ENCODE measurements around the gene EXOC6B.

EXOC6B gene

DNA sequence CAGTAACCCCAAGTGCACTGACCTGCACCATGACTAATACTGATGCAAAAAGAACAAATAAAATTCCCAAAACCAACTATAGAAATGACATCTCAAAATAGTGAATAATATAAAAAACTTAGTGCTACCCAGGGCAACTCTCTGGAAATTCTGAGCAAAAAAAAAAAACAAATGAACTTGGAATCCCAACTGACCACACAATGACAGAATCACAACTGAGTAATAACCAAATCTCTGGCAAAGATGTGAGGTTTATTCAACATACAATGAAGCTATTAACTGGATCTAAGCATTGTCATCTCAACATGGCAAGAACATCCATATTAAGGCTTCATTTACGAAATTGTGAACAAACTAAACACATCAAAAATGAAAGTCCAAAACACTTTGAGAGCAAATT, 22.7 kb downstream of the EXOC6B start:
- TF ChIP-seq TEAD4 (IDR thresholded peaks at IDR 0.05) (no peak), CEBPB (IDR thresholded peaks at IDR 0.05) (no peak), TAF1 (IDR thresholded peaks at IDR 0.05; ENCODE audit: low read depth) (no peak), ZBTB7A (IDR thresholded peaks at IDR 0.05; ENCODE audit: low read depth) (no peak), TCF12 (IDR thresholded peaks at IDR 0.05; ENCODE audit: low read depth) (no peak), RAD21 (IDR thresholded peaks at IDR 0.05; ENCODE audit: low read depth) (no peak), CREB1 (IDR thresholded peaks at IDR 0.05; ENCODE audit: low read depth) (no peak), YY1 (IDR thresholded peaks at IDR 0.05; ENCODE audit: low read depth) (no peak)
- TF ChIP-seq, protein P1, sequence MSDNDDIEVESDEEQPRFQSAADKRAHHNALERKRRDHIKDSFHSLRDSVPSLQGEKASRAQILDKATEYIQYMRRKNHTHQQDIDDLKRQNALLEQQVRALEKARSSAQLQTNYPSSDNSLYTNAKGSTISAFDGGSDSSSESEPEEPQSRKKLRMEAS (IDR thresholded peaks at IDR 0.05) = no peak
- TF ChIP-seq, protein P2, sequence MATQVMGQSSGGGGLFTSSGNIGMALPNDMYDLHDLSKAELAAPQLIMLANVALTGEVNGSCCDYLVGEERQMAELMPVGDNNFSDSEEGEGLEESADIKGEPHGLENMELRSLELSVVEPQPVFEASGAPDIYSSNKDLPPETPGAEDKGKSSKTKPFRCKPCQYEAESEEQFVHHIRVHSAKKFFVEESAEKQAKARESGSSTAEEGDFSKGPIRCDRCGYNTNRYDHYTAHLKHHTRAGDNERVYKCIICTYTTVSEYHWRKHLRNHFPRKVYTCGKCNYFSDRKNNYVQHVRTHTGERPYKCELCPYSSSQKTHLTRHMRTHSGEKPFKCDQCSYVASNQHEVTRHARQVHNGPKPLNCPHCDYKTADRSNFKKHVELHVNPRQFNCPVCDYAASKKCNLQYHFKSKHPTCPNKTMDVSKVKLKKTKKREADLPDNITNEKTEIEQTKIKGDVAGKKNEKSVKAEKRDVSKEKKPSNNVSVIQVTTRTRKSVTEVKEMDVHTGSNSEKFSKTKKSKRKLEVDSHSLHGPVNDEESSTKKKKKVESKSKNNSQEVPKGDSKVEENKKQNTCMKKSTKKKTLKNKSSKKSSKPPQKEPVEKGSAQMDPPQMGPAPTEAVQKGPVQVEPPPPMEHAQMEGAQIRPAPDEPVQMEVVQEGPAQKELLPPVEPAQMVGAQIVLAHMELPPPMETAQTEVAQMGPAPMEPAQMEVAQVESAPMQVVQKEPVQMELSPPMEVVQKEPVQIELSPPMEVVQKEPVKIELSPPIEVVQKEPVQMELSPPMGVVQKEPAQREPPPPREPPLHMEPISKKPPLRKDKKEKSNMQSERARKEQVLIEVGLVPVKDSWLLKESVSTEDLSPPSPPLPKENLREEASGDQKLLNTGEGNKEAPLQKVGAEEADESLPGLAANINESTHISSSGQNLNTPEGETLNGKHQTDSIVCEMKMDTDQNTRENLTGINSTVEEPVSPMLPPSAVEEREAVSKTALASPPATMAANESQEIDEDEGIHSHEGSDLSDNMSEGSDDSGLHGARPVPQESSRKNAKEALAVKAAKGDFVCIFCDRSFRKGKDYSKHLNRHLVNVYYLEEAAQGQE (IDR thresholded peaks at IDR 0.05; ENCODE audit: low read depth) = no peak

DNA sequence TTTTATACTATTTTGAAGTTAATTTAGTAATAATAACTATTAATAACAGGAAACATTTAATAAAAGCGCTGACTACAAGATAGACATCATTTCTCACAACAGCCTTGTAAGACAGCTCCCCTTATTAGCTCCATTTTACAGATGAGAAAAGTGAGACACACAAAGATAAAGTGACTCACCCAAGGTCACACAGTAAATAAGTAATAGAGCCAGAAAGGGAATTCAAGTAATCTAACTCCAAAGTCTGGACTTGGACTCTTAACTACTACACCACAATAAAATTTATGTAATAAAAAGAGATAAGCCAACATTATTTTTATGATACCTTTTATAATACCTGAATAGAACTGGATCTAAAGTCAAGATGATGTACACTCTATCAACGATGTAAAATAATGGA, 25.3 kb downstream of the EXOC6B start:
- TF ChIP-seq FOXM1 (IDR thresholded peaks at IDR 0.05; ENCODE audit: borderline replicate concordance, low read depth) (no peak), CREB1 (IDR thresholded peaks at IDR 0.05; ENCODE audit: low read depth) (no peak), YY1 (IDR thresholded peaks at IDR 0.05; ENCODE audit: low read depth) (no peak), TCF12 (IDR thresholded peaks at IDR 0.05; ENCODE audit: low read depth) (no peak)

DNA sequence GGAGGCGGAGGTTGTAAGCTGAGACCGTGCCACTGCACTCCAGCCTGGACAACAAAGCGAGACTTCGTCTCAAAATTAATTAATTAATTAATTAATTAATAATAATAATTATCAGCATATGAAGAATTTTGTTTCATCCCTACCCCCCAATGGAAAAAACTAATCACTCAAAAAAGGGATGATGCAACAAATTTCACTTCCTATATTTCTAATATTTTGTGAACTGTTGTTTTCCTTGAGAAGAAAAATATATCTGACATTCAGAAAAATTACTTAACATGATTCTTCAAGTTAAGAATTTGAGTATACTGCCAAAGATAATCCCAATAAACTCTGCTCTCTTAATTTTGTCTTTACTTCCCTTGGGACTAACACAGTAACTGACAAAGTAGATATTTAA, 28.1 kb downstream of the EXOC6B start:
- TF ChIP-seq TEAD4 (IDR thresholded peaks at IDR 0.05) = no peak

DNA sequence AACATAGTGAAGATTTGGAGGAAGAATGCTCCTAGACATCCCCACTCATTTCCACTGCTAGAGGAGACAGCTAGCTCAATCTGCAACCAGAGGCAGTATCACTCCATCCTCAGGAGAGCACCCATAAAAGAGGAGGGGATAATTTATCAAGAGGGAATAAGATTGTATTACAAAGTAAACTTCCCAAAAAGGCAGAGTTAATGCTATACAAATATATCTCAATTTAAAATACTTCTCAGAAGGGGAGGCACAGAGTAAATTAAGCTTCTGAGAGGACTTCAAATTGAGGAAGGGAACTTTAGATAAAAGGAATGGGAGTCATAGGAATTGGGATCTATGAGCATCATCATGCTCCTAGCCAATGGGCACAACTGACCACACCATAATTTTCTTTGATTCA, 29.1 kb downstream of the EXOC6B start:
- TF ChIP-seq TCF12 (IDR thresholded peaks at IDR 0.05; ENCODE audit: low read depth) = no peak
- TF ChIP-seq YY1 (IDR thresholded peaks at IDR 0.05; ENCODE audit: low read depth) = no peak
- no peak for TF ChIP-seq RAD21 (IDR thresholded peaks at IDR 0.05; ENCODE audit: low read depth)
- TF ChIP-seq, protein P1 (IDR thresholded peaks at IDR 0.05) = no peak
- TF ChIP-seq FOXM1 (IDR thresholded peaks at IDR 0.05; ENCODE audit: borderline replicate concordance, low read depth) = no peak
- no peak for TF ChIP-seq CREB1 (IDR thresholded peaks at IDR 0.05; ENCODE audit: low read depth)
- no peak for TF ChIP-seq TEAD4 (IDR thresholded peaks at IDR 0.05)
- TF ChIP-seq ZBTB7A (IDR thresholded peaks at IDR 0.05; ENCODE audit: low read depth) = no peak
- TF ChIP-seq EP300 (IDR thresholded peaks at IDR 0.05; ENCODE audit: borderline replicate concordance) = no peak
- TF ChIP-seq CEBPB (IDR thresholded peaks at IDR 0.05) = no peak
- TF ChIP-seq TAF1 (IDR thresholded peaks at IDR 0.05; ENCODE audit: low read depth) = no peak
- TF ChIP-seq NFIC (IDR thresholded peaks at IDR 0.05) = no peak

DNA sequence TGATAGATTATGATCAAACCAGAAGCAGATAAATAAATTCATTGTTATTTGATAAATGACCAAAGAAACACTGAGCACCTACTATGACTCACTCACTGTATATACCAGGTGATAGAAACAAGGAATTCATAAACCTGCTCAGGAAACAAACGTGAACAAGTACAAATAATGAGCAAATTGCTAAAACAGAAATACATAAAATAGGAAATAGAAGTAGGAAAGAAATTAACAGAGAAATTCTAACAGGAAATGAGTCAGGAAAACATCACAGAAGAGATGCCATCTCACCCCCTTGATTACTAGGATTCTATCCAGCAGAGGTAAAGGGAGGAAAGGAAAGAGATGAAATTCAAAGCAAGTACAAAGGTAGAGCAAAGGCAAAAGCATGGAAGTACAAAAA, 31.3 kb downstream of the EXOC6B start:
- TF ChIP-seq, protein P2 (IDR thresholded peaks at IDR 0.05; ENCODE audit: low read depth) = no peak
- TF ChIP-seq CEBPB (IDR thresholded peaks at IDR 0.05) = no peak
- no peak for TF ChIP-seq FOXM1 (IDR thresholded peaks at IDR 0.05; ENCODE audit: borderline replicate concordance, low read depth)
- TF ChIP-seq, protein P1 (IDR thresholded peaks at IDR 0.05) = no peak
- no peak for TF ChIP-seq NFIC (IDR thresholded peaks at IDR 0.05)
- TF ChIP-seq ZBTB7A (IDR thresholded peaks at IDR 0.05; ENCODE audit: low read depth) = no peak
- TF ChIP-seq EP300 (IDR thresholded peaks at IDR 0.05; ENCODE audit: borderline replicate concordance) = no peak
- no peak for TF ChIP-seq CREB1 (IDR thresholded peaks at IDR 0.05; ENCODE audit: low read depth)
- TF ChIP-seq YY1 (IDR thresholded peaks at IDR 0.05; ENCODE audit: low read depth) = no peak
- no peak for TF ChIP-seq TAF1 (IDR thresholded peaks at IDR 0.05; ENCODE audit: low read depth)
- no peak for TF ChIP-seq TEAD4 (IDR thresholded peaks at IDR 0.05)
- no peak for TF ChIP-seq RAD21 (IDR thresholded peaks at IDR 0.05; ENCODE audit: low read depth)
- TF ChIP-seq EGR1 (IDR thresholded peaks at IDR 0.05) = no peak
- TF ChIP-seq, protein P3, sequence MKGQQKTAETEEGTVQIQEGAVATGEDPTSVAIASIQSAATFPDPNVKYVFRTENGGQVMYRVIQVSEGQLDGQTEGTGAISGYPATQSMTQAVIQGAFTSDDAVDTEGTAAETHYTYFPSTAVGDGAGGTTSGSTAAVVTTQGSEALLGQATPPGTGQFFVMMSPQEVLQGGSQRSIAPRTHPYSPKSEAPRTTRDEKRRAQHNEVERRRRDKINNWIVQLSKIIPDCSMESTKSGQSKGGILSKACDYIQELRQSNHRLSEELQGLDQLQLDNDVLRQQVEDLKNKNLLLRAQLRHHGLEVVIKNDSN (IDR thresholded peaks at IDR 0.05) = no peak
- no peak for TF ChIP-seq TCF12 (IDR thresholded peaks at IDR 0.05; ENCODE audit: low read depth)

DNA sequence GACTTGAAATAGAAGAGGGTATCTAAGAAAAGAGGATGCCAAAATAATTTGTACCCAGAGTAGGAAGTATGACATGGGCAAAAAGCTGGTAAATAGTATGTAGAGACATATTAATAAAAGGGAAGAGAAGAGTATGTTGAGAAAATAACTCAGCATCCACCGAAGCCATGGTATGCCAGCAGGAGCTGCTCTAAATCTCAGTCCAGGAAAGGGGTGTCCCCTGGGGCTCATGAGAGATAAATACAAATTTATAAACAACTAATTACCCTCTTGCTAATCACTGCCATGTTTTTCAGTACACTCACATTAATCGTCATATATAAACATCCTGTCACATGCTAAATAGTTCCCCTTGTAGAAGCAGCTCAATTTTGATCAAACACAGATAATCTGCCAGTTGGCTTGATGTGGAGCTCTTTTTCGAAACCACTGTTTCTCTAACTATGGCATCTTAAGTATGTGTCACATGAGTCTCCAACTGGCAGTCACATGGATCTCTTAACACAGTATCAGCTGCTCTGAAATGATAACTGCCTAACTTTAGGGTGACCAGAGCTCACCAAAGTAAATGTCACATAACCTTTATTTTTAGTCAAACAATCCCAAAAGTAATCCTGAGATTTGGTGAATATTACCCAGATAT, 31.9 kb downstream of the EXOC6B start:
- TF ChIP-seq TAF1 (IDR thresholded peaks at IDR 0.05; ENCODE audit: low read depth) (no peak), ZBTB7A (IDR thresholded peaks at IDR 0.05; ENCODE audit: low read depth) (no peak), YY1 (IDR thresholded peaks at IDR 0.05; ENCODE audit: low read depth) (no peak), EP300 (IDR thresholded peaks at IDR 0.05; ENCODE audit: borderline replicate concordance) (no peak), RAD21 (IDR thresholded peaks at IDR 0.05; ENCODE audit: low read depth) (no peak), EGR1 (IDR thresholded peaks at IDR 0.05) (no peak), TEAD4 (IDR thresholded peaks at IDR 0.05) (no peak)
- TF ChIP-seq, protein P3 (IDR thresholded peaks at IDR 0.05) = no peak
- TF ChIP-seq, protein P2 (IDR thresholded peaks at IDR 0.05; ENCODE audit: low read depth) = no peak
- TF ChIP-seq, protein P1 (IDR thresholded peaks at IDR 0.05) = no peak
